ENCODE data around the gene ARSA.
"Not testable (repeated sequence)": the region's sequence is repeated elsewhere in the genome, so short reads cannot be mapped to it uniquely, and the experiment has no call there.

ARSA gene

DNA sequence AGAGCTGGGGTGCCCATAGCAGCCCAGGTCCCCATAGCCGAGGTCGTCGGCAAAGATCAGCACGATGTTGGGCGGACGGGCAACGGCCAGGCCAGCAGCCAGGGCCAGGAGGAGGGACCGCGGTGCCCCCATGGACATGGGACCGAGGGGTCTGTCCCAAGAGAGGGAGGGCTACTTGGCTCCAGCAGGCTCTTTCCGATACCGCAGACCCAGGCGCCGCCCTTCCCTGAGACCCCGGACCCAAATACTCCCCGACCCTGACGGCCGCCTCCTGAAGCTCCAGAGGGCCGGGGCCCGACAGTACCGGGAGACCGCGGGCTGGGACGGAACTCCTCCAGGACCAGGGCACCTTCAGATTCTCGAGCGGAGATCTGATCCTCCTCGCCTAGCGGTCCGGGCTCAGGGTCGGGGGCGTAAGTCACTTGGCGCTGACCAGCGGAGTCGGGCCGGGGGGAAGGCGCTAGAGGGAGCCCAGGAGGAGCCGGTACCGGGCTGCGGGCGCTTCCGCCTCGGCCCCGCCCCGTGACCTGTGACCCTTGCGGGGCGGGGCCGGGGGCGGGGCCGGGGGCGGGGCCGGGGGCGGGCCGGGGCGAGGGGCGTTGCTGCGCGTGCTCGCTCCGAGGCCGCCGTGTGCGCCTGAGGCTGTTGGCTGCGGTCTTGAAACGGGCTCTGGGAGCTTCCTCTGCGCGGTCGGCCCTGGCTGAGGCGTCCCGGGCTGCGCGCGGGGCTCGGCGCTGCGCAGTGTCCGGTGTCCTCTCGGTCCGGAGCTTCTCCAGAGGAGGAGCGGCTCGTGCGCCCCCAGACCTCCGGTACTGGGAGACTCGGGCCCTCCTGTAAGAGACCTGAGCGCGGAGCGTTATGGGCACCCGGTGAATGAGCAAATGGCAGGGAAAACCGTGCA, at the start of gene ARSA:
Gene ARSA, minus strand, starts transcription at position 511 of the 901 bp plus-strand sequence. Its CDS starts 373 bp downstream, at position 138.
- DNase-seq: peak in 1 of 2 experiments; percentile 44

DNA sequence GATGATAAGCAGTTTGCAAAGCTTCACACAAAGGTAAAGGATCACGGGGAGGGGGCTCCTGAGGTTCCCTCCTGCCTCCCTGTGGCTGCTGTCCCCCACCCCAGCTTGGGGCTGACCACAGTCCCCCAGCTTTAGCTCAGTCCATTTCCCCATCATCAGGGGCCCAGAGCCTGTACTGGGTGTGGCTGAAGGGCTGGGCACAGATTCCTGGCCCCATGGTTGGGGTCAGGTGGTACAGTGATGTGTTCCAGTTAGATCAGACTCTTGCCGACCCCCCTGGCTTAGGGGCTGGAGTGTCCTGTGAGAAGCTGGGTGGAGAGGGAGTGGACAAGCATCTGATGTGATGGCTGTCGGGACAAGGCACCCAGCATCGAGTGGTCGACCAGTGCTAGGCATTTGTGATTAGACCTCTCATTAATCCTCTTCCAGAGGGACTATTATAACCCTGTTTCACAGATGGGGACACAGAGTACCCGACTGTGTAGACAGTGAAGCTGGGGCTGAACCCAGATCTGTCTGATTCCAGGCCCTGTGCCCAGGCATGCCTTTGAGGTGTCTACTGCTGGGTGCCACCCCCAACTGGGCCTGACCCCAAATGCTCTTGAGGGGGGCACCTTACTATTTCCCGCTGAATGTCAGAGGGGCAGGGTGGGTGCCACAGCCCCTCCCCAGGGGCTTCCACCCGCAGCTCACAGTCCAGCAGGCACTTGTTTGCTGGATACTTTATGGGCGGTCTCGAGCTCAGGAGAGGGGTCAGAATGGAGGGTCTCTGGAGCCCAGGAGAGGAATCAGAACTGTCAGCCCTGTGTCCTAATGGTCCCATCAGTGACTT, 48.9 kb upstream of the ARSA start:
- DNase-seq: no peak

DNA sequence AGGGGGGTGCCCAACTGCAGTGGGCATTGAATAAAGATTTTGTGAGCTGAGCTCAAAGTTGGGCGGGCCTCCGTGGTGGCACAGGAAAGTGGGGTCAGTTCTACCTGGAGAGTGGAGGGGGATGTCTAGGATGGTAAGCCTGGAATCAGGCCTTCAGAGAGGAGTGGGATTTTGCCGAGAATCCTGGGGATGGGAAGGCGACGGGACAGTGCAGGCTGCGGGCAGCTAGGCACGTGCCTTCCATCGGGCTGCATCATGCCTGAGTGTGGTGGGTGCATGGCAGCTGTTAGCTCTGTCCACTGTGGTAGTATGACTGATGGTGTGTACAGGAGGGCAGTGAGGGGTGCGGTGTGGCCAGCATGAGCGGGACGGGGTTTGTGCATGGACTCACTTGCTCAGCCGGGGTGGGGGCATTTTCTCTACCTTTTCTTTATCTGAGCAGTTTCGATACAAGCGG, 48.3 kb upstream of the ARSA start:
- DNase-seq: no peak

DNA sequence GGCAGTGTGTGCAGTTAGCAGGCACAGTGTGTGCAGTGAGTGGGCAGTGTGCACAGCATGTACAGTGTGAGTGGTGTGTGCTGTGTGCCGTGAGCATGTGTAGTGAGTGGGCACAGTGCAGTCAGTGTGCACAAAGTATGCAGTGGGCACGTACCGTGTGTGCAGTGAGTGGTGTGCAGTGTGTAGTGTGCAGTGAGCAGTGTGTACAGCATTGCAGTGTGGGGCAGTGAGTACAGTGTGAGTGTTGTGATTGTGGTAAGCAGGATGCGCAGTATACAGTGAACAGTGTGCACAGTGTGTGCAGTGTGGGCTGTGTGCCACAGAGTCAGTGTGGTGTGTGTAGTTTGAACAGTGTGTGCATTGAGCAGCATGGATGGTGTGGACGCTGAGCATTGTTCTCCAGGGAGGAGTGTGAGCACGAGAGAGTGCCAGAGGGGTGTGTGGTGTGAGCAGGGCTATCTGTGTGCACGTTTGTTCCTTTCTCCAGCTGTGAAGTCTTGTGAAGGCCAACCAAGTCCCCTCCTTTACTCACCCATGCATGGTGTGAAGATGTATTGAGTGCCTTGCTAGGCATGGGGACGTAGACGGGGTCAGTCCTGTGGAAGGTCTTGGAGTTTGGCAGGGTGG, 47.7 kb upstream of the ARSA start:
- DNase-seq: no peak

DNA sequence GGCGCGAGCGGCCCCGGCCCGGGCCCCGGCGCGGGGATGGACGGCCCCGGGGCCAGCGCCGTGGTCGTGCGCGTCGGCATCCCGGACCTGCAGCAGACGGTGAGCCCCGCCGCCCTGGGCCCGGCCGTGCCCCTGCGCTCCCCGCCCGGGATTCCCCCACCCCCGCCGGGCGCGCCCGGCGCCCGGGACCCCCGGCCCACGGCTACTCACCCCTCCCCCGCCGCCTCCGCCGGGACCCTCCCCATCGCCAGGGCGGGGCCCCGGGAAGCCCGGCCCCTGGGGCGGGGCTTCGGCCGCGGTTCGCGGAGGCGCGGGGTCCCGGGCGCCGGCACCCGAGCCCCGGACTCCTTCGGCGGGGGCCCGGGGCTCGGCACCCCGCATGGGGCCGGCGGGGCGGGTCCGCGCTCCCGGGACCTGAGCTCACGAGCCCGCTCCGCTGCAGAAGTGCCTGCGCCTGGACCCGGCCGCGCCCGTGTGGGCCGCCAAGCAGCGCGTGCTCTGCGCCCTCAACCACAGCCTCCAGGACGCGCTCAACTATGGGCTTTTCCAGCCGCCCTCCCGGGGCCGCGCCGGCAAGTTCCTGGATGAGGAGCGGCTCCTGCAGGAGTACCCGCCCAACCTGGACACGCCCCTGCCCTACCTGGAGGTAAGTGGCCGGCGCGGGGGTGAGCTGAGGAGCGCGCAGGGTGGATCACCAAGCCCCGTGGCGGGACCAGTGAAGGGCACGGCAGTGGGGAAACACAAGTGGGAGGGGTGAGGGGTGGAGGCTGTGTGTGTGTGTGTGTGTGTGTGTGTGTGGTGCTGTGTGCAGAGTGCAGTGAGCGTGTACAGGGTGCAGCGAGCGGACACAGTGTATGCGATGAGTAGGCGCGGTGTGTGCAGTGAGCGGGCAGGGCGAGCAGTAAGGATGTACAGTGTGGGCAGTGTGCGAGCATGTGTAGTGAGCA, 46.9 kb upstream of the ARSA start:
- no peak for DNase-seq

DNA sequence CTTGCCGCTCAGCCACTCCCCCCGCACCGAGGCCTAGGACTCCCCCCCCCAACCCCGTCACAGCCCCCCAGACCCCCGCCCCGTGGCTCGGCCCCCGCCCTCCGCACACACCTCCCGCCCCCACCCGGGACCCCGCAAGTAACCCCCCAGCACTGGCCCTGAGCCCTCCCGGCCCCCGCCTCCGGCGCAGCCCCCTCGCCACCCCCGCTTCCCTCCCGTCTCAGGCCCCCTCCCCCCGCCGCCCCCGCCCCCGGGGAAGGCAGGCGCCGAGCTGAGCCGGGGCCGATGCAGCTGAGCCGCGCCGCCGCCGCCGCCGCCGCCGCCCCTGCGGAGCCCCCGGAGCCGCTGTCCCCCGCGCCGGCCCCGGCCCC, 46.2 kb upstream of the ARSA start:
- no peak for DNase-seq

DNA sequence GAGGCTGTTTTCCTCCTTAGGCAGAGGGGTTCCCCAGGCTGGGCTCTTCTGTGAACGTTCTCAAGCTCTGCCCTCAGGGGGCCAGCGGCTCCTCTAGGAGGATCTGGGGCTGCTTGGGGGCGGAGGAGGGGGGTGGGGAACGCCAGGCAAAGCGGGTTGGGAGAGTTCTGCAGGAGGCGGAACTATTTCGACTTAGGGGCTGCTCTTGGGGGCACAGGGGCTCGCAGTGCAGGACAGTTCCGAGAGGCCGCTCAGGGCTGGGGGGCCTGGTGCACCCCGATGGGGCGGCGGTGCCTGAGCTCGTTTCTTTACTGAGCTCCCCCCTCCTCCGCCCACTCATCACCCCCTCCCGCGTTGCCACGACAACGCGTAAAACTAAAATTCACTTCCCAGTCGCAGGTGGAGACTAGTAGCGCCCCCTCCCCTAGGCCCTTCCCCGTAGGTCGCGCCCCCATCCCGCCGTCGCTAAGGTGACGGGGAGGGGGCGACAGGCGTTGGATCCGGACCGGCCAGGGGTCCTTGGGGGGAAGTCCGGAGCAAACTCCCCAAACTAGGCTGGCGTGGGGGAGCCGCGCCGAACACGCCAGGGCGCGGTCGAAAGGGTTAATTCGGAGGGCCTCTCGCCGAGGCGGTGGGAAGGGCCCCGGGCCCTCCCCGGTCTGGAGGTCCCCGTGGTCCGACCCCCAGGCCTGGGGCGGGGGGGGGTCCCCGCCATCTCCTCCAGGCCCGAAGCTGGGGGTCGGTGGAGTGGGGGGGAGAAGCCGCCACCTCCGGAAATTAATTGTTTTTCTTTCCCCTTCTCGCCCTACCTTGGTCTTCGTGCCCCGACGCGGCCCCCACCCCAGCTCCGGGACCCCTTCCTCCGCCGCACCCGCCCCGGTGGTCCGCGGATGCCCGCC, 45.5 kb upstream of the ARSA start:
- DNase-seq: no peak

DNA sequence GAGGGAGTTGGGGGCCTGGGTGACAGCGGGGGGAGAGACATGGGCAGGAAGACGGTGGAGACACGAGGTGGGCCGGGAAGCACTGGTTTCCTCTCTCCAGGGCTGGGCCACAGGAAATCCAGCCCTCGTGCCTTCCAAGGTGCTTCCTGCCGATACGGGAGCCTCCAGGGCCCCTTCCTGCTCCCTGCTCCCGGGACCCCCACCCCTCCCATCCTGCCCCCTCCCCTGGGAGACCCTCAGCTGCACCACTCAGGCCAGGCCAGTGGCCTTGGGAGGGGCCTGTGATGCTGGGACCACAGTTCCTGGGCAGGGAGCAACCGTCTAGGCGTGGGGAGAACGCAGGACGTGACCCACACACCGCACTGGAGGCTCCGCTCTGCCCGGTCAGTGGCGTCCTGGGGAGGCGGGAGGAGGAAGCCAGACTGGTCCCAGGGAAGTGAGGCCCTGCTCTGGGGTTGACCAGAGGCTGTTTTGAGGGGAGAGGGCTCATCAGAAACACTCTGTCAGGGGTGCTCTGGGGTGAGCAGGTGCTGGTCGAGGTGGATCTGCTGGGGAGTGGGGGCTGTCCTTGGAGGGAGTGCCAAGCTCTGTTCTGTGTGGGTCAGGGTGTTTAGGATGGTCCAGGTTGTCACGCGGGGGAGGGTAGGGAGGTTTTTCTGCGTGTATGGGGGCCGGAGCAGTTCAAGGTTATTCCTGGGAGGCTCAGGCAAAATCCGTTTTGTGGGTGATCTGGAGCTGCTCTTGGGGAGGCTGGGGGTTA, 44.7 kb upstream of the ARSA start, which contains the start of gene SHANK3:
Gene SHANK3, plus strand, starts transcription at position 353 of the 760 bp plus-strand sequence.
- no peak for DNase-seq

DNA sequence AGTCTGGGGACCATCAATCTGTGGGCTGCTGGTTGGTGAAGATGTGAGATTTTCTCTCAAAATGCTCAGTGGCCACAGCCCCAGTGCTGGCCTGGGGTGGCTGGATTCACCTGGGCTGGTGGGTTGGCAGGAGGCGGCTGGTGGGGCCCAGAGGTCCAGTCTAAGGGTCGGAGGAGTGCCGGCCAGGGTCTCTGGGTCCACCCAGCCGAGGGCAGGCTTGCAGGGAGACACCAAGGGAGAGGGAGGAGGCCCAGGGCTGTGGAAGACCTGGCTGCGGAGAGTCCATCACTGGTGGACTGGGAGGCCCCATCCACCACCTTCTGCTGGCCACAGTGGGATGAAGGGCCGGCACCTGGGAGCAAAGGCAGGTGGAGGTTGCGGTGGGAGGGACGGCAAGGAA, 44.1 kb upstream of the ARSA start:
- no peak for DNase-seq

DNA sequence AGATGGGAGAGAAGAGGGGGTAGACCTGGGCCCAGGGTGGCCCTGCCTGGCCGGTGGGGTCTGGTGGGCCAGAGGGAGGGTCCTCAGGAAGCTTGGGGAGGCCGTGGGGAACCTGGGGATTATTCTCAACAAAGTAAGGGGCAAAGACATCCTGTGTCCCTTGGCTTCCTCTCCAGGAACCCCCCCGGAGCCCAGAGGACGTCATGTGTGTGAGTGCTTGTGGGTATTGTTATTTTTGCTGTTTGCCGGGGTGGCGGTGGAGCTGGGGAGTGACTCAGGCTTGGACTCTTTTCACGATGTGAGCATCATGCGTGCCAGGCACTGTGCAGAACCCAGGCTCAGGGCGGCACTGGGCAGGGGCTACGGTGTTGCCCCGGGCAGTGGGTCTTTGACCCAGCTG, 43.7 kb upstream of the ARSA start:
- DNase-seq: no peak

DNA sequence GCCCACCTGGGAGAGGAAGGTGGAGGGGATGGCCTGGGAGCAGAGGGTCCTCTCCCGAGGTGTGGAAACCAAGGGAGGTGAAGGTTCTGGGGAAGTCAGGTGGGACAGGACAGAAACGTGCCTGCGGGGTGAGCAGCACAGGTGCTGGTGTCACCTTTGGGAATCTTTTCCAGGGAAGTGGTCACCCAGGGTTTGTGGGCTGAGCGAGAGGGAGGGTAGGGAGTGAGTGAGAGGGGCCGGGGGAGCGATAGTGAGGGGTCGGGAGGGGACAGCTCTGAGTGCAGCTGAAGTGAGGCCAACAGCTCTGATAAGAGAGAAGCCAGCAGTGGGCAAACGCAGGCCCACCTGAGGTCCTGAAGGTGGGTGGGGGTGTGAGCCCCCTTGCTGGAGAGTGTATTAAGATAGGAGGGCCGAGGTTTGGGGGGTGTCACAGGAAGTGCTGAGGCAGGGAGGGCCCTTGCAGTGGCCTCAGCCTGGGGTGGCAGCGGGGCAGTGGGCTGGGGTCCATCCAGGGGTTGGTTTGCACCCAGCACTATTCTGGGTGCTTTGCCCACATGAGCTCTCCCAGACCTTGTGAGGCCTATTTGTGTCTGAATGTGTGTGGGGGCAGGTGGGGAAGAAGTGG, 43.1 kb upstream of the ARSA start:
- DNase-seq: no peak

DNA sequence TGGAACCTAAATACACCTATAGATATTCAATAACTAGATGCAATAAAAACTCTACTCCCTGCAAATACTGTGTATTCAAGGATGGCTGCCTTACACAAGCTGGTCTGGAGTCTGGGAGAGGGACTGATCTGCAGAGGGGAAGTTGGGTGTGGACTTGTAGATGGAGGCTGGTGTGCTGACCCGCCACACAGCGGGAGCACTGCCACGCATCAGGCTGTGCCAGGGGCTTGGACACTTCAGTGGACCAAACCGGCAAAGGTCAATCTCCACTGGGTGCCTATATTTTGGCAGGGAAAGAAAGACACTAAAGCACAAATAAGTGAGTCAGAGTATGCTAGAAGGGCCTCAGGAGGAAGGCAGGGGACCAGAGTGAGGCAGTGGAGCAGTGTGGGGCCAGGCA, 42.6 kb upstream of the ARSA start:
- no peak for DNase-seq

DNA sequence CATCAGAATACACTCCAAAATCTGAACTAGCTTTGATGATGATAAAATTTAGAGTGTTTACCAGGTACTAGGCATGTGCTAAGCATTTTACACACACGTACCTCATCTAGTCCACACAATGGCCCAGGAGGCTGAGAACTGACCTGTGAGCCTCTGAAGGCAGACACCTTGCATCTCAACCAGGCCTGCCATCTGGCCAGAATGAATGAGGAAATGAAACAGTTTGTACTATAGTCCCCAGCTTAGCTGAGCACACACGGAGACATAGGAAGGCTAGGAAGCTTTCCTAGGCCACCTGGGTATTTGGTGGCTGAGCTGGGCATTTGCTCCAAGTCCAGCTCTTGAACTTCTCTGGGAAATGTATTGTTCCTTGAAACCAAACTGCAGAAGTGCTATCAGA, 37.8 kb upstream of the ARSA start:
- no peak for DNase-seq

DNA sequence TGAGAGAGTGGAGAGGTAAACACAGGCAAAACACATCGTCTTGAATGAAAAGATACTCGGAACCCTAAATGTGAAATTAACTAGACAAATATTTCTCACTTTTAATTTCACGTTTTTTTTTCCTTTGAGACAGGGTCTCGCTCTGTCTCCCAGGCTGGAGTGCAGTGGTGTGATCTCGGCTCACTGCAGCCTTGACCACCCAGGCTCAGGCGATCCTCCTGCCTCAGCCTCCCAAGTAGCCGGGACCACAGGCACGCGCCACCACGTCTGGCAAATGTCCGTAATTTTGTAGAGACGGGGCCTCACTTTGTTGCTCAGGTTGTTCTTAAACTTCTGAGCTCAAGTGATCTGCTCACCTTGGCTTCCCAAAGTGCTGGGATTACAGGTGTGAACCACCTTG, 37.3 kb upstream of the ARSA start:
- no peak for DNase-seq

DNA sequence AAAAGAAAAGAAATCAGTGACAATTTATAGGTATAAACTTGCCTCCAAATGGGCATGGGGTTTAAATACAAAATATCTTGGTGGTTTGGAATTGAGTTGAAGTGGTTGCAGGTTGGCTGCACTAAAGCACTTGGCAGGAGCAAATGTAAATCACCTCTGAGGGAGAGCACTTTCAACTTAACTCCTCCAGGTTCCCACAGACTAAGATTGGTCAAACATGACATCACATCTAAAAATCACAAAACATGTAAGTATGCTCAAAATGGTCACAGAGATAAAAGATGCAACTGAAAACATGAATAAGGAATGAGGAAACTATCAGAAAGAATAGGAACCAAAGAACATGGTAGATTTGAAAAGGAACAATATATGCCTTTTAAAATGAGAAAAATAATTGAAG, 32.4 kb upstream of the ARSA start:
- no peak for DNase-seq

DNA sequence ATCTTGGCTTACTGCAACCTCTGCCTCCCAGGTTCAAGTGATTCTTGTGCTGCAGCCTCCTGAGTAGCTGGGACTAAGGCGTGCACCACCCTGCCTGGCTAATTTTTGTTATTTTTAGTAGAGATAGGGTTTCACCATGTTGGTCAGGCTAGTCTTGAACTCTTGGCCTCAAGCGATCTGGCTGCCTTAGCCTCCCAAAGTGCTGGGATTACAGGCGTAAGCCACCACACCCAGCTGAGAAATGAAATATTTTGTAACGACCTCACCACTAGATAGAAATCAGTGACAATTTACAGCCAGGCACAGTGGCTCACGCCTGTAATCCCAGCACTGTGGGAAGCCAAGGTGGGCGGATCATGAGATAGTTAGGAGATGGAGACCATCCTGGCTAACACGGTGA, 31.8 kb upstream of the ARSA start:
- not testable (repeated sequence) for DNase-seq

DNA sequence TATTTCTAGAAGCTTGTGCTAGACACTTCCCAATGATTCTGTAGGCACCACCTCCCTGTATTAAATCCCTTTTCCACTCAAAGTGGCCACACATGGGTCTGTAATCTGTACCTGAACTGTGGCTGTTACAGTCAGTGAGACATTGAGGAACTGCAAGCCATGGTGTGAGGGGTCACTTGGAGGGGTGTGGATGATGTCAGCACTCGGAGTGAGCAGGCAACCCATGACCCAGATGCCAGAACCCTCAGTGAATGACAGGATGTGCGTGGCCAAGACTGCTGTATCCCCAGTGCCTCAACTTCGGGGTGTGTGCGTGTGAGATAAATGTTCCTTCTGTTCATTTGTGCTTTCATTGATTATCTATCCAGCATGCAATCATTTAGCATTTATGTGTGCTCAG, 30.0 kb upstream of the ARSA start:
- DNase-seq: no peak

DNA sequence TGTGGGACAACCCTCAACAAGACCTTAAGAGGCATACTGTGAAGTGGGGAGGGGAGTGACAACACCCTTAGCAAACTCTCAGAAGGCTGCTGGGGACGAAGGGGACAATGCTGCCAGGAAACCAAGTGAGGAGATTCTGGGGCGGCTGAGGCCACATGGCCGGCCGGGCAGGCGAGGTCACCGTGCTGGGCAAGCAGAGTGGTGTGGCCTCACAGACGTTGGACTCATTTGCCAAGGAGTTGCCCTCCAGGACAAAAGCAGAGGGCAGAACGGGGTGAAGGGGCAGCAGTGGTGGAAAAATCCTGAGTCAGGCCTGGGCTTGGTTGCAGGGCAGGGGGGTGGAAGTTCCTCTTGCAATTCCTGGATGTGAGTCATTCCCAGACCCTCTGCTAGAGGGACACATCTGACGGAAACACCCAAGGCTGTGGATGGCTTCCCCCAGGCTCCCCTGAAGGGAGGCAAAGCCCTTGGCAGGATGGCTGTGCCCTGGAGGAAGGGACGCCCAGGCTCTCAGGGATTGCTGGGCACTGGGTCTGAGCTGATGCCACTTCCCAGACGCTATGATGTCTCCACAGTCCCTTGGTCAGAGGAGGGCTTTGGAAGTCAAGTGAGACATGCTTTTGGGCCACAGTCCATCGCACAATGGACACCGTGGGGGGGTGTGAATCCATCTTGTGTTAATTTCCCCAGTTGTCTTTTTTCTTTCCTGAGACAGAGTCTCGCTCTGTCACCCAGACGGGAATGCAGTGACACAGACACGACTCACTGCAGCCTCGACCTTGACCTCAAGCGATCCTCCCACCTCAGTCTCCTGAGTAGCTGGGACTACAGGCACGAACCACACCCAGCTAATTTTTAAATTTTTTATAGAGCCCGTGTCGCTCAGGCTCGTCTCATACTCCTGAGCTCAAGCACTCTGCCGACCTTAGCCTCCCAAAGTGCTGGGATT, 28.4 kb upstream of the ARSA start:
- DNase-seq: no peak

DNA sequence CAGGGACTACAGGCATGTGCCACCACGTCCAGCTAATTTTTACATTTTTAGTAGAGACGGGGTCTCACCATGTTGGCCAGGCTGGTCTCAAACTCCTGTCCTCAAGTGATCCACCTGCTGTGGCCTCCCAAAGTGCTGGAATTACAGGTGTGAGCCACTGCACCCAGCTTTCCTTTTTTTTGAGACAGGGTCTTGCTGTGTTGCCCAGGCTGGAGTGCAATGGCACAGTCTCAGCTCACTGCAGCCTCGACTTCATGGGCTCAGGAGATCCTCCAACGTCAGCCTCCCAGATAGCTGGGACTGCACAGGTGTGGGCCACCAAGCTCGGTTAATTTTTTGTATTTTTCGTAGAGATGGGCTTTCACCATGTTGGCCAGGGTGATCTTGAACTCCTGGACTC, 26.7 kb upstream of the ARSA start:
- DNase-seq: not testable (repeated sequence)
